ENCODE results near the gene SCTR. TPM values are rescaled to one million over a fixed set of nuclear protein-coding genes. Genes with fewer than 3 reads are reported as not detected.

Gene SCTR
- total RNA-seq, 1 donor from 2014 or later, result not detected

GRCh38 chr2:119488245-119489214, 35.8 kb downstream of the SCTR start:
- no peak for DNase-seq (ENCODE audit: low spot score)
- H3K4me3 Mint-ChIP-seq, result no peak overlapping the region
- H3F3A ChIP-seq (ENCODE audit: low read depth), result no peaks in the 10 kb centered on the region
- no peaks in the 10 kb centered on the region for H3K79me2 ChIP-seq (ENCODE audit: low read depth)
- no peak overlapping the region for H2AFZ ChIP-seq (replicated peaks)
- H3K9ac ChIP-seq, result no peak overlapping the region
- no peak overlapping the region for H3K27ac ChIP-seq
- no peaks in the 10 kb centered on the region for H3K27me3 ChIP-seq
- H3K4me1 ChIP-seq, result no peaks in the 10 kb centered on the region
- no peak overlapping the region for H3K27ac Mint-ChIP-seq
- no peaks in the 10 kb centered on the region for H3K36me3 ChIP-seq
- TF ChIP-seq CTCF (IDR thresholded peaks at IDR 0.05) (no peak), EZH2phosphoT487 (IDR thresholded peaks at IDR 0.05) (no peak), EZH2 (IDR thresholded peaks at IDR 0.05) (no peak)
- H3K4me1 Mint-ChIP-seq, result peaks cover 15% of the 10 kb centered on the region
- no peaks in the 10 kb centered on the region for H3K9me3 ChIP-seq (ENCODE audit: low read depth)
- no peak overlapping the region for H3K4me3 ChIP-seq
- no peaks in the 10 kb centered on the region for H4K20me1 ChIP-seq (ENCODE audit: low read depth)
- no peaks in the 10 kb centered on the region for H3K36me3 Mint-ChIP-seq
- H3K4me2 ChIP-seq, result no peak overlapping the region
- H3K9me3 Mint-ChIP-seq, result no peaks in the 10 kb centered on the region
- H3K27me3 Mint-ChIP-seq (ENCODE audit: insufficient read depth, low read depth), result peaks cover 17% of the 10 kb centered on the region

GRCh38 chr2:119487434-119488244, 36.6 kb downstream of the SCTR start:
- no peak overlapping the region for H3K27ac Mint-ChIP-seq
- no peaks in the 10 kb centered on the region for H3K36me3 ChIP-seq
- no peaks in the 10 kb centered on the region for H3K79me2 ChIP-seq (ENCODE audit: low read depth)
- peaks cover under 1% of the 10 kb centered on the region for H3K4me1 ChIP-seq
- H3K27me3 ChIP-seq, result no peaks in the 10 kb centered on the region
- no peaks in the 10 kb centered on the region for H4K20me1 ChIP-seq (ENCODE audit: low read depth)
- H3F3A ChIP-seq (ENCODE audit: low read depth), result no peaks in the 10 kb centered on the region
- no peak overlapping the region for H3K4me3 ChIP-seq
- no peaks in the 10 kb centered on the region for H3K9me3 Mint-ChIP-seq
- no peak overlapping the region for H3K9ac ChIP-seq
- H3K4me1 Mint-ChIP-seq, result peaks cover 23% of the 10 kb centered on the region
- H3K27ac ChIP-seq, result no peak overlapping the region
- no peaks in the 10 kb centered on the region for H3K36me3 Mint-ChIP-seq
- peaks cover 14% of the 10 kb centered on the region for H3K27me3 Mint-ChIP-seq (ENCODE audit: insufficient read depth, low read depth)
- TF ChIP-seq EZH2 (IDR thresholded peaks at IDR 0.05), result no peak
- TF ChIP-seq CTCF (IDR thresholded peaks at IDR 0.05), result no peak
- no peak for TF ChIP-seq EZH2phosphoT487 (IDR thresholded peaks at IDR 0.05)
- H3K4me3 Mint-ChIP-seq, result no peak overlapping the region
- H3K9me3 ChIP-seq (ENCODE audit: low read depth), result no peaks in the 10 kb centered on the region
- no peak overlapping the region for H2AFZ ChIP-seq (replicated peaks)
- H3K4me2 ChIP-seq, result no peak overlapping the region
- no peak for DNase-seq (ENCODE audit: low spot score)

GRCh38 chr2:119486886-119487285, 37.4 kb downstream of the SCTR start:
- Mint-ChIP-seq H3K27ac (peak overlapping the region; percentile 48), H3K4me3 (no peak overlapping the region)

More at GRCh38 chr2:119486886-119487285, 37.4 kb downstream of the SCTR start:
- peaks cover 19% of the 10 kb centered on the region for H3K4me1 Mint-ChIP-seq
- no peak overlapping the region for H2AFZ ChIP-seq (replicated peaks)
- H3F3A ChIP-seq (ENCODE audit: low read depth), result no peaks in the 10 kb centered on the region
- no peaks in the 10 kb centered on the region for H3K9me3 ChIP-seq (ENCODE audit: low read depth)
- H3K27me3 ChIP-seq, result no peaks in the 10 kb centered on the region
- no peak overlapping the region for H3K9ac ChIP-seq
- H3K4me1 ChIP-seq, result peaks cover 2% of the 10 kb centered on the region
- peaks cover 14% of the 10 kb centered on the region for H3K27me3 Mint-ChIP-seq (ENCODE audit: insufficient read depth, low read depth)
- no peak overlapping the region for H3K4me3 ChIP-seq
- H4K20me1 ChIP-seq (ENCODE audit: low read depth), result no peaks in the 10 kb centered on the region
- no peaks in the 10 kb centered on the region for H3K79me2 ChIP-seq (ENCODE audit: low read depth)
- H3K36me3 Mint-ChIP-seq, result no peaks in the 10 kb centered on the region
- H3K27ac ChIP-seq, result no peak overlapping the region
- H3K9me3 Mint-ChIP-seq, result no peaks in the 10 kb centered on the region
- no peak for DNase-seq (ENCODE audit: low spot score)
- TF ChIP-seq EZH2phosphoT487 (IDR thresholded peaks at IDR 0.05) (no peak), CTCF (IDR thresholded peaks at IDR 0.05) (no peak), EZH2 (IDR thresholded peaks at IDR 0.05) (no peak)
- no peak overlapping the region for H3K4me2 ChIP-seq
- no peaks in the 10 kb centered on the region for H3K36me3 ChIP-seq
